Measurements from ENCODE around the gene ELFN1.

The ELFN1 gene

DNA sequence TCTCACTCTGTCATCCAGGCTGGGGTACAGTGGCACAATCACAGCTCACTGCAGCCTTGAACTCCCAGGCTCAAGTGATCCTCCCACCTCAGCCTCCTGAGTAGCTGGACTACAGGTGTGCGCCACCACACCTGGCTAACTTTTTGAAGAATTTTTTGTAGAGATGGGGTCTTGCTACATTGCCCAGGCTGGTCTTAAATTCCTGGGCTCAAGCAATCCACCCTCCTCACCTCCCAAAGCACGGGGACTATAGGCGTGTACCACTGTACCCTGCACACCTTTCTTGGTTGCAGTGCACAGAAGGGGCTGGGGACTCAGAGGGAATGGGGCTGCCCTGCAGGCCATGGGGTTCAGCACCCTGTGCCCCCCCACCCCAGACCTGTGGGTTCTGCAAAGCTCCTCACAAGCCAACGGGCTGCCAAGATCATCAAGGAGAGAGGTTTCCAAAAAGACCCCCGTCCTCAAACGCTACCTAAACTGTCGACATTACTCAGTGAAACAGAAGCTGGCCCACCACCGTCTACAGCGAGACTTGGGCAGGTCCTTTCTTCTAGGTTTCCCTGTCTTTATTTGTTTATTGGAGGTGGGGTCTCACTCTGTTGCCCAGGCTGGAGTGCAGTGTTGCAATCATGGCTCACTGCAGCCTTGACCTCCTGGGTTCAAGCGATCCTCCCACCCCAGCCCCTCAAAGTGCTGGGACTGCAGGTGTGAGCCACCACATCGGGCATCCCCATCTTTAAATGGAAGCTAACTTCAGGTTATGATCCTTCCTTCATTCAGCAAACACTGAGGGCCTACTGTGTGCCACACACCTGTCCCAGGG, 26.6 kb upstream of the ELFN1 start:
- DNase-seq, result no peak

DNA sequence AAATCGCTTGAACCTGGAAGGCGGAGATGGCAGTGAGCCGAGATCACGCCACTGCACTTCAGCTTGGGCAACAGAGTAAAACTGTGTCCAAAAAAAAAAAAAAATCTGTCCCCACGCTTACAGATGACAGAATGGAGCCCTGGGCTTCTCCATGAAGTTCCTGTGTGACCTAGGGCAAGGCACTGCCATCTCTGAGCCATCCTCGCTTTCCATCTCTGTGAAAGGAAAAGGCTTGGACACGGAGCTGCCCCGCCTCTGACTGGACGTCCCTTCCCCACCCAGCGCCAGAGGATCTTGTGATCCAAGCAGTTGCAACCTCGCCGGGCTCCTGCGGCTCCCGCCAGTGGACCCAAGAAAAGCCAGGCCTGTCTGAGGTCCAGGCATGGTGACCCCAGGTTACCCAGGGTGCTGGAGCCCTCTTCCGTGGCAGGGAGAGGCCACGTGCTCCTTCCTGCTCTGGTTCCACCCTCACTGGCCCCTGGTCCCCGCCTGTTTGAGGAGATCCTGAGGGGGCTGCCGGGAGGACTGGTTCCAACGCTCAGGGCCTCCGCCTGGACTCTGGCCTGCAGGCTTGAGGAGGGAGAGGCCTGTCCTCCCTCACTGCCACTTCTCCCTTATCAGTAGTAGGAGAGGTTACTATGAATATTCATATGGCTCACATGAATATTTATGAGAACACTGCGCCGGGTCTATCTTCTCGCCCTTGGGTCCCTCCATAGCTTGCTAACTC, 25.6 kb upstream of the ELFN1 start:
- no peak for DNase-seq

DNA sequence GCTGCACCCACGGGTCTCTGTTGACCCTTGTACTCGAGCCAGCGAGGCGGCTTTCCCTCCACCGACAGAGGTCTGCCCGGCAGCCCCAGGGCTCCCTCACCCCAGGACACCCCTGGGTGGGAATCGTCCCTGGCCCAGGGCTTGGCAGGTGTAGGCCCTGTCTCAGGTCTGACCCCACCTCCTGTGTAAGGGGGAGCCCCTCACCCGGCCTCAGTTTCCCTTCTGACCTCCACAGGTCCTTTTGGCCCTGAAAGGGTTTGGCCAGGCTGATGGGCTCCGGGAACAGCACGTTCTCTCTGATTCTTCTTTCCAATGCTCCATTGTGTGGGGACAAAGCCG, 25.0 kb upstream of the ELFN1 start:
- no peak for DNase-seq

DNA sequence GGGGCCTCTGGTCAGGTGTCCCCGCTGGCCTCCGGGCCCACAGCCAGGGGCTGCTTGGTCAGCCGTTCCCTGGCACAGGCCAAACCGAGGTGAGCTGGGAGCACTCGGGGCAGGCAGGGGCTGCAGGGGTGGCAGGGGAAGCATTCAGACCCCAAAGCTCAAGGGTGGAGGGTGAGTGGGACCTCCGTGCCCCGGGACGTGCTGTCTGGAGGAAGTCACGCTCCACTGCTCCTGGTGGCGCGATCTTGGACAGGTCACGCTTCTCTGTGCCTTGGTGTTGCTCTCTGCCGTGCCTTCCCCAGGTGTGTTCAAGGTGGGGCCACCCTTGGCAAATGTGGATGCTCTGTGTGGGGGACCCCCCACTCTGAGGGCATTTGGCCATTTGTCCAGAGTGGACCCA, 24.6 kb upstream of the ELFN1 start:
- no peak for DNase-seq

DNA sequence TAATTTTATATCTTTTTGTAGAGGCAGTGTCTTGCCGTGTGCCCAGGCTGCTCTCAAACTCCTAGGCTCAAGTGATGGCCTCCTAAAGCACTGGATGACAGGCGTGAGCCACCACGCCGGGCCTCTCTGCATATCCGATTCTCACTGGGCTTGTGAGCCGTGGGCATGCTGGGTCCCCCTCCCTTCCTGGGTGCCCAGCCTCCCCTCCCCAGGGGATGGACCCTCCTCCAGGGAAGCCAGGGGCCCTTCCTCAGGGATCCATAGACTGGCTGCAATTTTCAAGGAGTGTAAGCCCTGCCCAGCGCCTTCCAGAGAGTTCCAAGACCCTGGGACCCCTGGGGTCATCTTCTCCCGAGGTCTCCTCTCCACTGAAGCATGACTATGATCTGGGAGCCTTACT, 23.7 kb upstream of the ELFN1 start:
- DNase-seq, result no peak

DNA sequence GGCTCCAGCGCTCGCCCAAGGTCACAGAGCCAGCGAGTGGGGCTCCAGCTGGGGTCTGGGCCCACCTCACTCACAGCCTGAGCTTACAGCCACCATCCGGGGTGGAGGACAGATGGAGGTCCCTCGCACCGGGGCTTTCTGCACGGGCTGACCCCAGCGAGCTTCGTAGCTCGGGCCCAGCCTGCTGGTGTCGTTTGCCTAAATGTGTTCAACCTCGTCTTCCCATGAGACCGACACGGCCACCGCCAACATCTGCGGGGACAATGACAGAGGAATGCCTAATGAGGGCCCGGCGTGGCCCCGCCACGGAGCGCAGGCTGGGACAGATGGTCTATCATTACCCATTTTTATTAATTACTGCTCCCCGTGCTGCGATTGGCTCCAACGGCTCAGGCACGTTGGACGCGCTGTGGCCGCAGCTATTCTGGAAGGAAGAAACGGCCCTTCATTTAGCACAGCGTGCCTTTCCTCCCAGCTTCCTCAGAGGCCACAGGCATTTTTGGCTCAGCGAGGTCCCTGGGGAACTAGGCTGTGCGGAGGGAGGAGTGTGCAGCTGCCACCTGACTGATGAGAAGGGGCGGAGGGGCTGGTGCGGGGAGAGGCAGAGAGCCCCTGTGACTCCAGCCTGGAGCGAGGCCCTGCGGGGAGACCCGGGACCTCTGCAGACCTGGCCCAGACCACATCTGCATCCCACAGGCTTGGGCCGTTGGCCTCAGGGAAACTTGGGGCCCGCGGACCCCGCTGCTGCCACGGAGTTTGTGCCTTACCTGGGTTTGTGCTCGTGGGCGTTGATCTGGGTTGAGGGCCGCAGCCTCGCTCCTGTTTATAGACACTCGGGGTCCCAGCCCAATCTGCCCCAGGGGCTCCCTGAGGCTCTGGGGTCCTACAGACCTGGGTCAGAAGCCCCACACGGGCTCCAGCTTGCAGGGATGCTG, 22.9 kb upstream of the ELFN1 start:
- DNase-seq, result no peak

DNA sequence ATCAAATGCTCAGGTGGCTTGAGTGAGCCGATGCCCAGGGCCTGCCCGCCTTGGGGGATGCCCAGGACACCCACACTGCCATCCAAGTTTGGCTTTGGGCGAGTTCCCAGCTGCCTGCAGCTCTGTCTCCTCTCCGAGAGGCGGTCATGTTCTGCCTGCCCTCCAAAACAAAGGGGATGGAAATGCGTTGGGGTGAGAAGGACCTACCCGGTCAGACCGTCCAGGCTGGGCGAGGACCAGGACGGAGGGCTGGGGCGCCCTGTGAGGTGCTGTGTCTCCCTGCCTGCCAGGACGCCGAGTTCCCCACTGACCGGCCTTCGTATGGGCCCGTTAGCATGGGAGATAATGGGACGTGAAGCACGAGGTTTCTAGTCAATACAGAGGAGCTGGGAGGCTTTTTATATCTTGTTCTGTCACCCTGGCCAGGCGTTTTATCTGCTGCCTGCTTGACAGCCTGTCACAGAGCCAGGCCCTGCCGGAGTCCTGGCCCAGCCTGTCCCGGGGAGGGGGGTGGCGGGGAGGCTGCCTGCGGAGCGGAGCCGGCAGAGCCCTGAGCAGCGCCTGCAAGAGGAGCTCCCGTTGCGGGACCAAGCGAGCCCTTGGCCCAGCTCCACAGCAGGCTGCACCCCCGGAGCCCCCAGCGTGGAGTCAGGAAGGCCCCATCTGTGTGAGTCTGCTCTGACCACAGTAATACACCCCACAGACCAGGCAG, 22.0 kb upstream of the ELFN1 start:
- no peak for DNase-seq

DNA sequence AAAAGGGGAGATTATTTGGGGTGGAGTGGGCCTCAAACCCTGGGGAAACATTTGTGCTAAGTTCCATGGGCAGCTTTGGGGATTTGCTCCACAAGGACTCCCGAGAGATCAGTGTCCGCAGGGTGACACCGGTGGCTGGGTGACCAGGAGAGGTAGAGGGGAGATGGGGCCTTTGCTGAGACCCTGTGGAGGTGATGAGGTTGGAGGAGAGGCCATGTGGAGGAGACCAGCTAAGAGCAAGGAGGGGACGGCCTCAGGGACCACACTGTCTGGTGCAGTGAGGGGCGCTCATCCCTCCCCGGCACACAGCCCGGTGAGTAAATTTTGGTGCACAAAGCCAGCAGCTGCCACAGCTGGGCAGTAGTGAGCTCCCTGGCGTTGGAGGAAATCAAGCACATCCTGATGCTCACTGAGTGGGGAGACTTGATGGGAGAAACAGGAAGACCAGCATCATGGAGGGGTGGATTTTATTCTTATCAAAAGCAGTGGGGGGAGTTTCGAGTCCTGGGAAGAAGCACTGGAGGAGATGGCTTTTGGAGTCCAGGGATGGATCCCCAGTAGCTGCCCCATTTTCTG, 20.2 kb upstream of the ELFN1 start:
- DNase-seq, result no peak

DNA sequence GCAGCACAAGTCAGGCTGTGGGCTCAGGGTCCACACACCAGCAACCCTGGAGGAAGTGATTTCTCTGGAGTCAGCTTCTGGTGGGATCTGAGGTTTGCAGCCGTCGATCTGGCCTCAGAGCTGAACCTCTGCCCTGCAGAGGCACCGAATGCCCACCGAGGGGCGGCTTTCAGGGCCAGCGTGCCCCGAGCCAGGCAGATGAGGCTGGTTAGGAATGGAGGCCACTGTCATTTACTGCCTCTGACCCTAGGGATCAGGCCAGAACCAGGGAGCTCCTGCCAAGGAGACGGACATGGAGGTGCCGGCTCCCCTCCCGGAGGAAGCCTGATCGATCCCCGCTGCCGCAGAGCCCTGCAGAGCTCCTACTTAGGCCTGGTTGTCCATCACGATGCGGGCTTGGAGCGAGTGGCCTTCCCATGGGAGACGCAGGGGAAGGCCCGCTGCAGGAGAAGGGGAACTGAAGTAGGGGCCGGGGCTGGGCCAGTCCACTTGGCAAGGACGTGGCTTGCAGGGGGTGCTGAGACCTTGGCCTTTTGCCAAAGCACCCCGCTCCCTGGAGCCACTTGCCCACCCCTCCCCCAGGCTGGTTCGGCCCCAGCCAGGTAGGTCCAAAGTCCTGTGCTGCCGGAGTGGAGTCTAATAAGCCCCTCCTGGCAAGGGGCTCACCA, 19.6 kb upstream of the ELFN1 start:
- DNase-seq, result no peak

DNA sequence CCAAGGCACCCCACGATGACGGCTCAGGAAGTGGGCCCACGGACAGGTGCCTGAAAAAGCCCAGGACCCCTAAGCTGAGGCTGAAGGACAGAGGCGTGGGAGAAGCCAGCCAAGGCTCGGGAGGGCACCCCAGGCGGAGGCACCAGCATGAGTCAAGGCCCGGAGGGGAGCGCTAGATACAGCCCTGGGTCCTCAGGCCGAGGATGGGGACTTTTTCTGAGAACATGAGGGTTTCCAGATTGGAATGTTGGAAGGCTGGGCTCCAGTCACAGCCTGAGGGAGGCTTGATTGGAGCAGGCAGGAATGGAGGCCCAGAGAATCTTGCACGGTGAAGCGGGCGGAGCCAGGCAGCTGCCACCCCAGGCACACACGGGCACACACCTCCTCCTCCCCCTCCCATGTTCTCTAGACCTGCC, 19.0 kb upstream of the ELFN1 start:
- DNase-seq, result no peak

DNA sequence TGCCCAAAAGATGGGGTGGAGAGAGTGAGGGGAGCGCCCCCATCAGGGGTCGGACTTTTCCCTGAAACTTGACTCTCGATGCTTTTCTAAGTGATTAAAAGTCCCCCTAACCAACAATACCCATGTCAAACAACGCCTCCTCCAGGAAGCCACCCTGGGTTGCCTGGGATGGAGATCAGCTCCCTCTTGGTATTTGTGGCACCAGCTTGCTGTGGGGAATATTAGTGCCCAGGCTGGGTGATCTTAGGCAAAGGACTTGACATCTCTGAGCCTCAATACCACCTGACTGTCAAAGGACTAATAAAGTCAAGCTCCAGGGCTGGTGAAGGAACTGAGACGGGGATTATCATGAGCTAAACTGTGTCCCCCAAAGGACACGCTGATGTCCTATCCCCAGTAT, 18.2 kb upstream of the ELFN1 start:
- DNase-seq, result no peak

DNA sequence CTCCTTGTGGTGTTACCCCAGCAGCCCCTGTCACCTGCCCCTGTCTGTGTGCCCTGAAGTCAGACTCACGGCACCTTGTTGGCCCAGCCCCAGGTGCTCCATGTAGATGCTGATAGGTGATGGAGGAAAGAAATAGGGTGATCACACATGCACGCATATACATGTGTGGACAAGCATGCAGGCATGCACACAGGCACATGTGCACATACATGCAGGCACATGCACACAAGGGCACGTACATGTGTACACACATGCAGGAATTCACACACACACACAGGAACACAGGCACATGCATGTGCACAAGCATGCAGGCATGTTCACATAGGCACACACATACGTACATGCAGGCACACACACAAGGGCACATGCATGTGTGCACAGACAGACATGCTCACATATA, 16.6 kb upstream of the ELFN1 start:
- no peak for DNase-seq

DNA sequence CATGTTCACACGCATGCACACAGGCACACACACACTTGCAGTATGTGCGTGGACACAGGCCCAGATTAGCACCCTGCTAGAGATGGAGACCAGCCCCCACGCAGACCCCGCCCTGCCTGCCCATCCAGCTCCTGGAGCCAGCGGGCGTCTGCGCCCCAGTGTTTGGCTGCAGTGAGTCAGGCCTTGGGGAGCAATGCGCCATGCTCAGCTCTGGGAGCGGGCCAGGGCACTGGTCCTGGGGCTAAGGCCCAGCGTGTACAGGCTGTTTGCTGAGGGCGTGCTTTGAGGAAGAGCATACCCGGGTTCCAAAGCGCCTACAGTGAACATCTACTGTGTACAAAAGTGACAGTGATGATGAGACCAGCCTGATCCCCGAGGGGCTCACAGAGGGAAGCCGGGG, 16.0 kb upstream of the ELFN1 start:
- DNase-seq, result no peak

DNA sequence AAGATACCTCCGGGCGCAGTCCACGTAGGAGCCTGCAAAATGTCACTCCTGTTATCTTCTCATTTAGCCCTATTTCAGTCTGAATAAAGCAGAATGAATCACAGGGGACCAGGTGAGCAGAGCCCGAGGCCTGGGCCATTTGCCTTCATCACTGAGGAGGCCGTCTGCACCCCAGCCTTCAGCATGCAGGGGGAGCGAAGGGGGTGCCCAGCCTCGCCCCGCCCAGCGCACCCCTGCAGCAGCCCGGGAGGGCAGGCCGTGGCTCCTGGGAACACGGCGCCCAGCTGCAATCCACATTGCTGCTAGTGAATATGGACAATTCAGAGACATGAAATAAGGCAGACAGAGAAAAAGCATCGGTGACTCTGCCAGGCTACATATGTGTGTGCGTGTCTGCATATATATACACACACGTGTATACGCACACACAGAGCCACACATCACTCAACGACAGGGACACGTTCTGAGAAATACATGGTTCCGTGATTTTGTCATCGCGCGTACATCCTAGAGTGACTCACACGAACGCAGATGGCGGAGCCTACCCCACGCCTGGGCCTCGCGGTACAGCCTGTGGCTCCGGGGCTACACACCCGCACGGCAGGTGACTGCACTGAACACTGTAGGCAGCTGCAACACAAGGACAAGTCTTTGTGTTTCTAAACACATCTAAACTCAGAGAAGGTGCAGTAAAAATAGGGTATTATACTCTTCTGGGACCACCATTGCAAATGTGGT, 15.2 kb upstream of the ELFN1 start:
- no peak for DNase-seq

DNA sequence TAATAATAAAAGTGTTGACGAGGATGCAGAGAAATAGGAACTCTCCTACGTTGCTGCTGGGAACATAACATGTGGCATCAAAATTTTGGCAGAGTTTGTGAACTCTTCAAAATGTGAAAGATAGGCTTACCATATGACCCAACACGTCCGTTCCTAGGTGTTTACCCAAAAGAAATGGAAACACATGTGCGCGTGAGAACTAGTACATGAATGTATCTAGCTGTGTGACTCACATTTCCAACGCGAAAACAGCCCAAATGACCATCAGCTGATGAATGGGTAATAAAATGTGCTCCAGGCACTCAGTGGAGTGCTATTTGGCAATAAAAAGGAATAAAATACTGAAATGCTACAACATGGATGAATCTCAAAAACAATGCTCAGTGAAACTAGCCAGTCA, 10.4 kb upstream of the ELFN1 start:
- no peak for DNase-seq

DNA sequence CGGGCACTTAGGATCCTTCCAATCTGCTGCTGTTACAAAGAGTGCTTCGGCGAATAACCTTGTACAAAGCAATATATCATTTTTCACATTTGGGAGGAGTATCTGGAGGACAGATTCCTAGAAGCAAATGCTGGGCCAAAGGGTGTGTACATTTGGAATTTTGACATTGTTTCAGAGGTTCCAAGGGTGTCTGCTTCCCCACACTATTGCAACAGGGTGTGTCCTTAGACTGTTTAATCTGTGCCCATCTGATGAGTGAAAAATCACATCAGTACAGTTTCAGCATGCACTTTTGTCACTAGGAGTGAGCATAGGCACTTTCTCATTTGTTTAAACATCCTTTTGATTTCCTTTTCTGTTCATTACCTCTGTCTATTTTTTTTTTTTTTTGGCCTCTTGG, 8.6 kb upstream of the ELFN1 start:
- DNase-seq, result no peak

DNA sequence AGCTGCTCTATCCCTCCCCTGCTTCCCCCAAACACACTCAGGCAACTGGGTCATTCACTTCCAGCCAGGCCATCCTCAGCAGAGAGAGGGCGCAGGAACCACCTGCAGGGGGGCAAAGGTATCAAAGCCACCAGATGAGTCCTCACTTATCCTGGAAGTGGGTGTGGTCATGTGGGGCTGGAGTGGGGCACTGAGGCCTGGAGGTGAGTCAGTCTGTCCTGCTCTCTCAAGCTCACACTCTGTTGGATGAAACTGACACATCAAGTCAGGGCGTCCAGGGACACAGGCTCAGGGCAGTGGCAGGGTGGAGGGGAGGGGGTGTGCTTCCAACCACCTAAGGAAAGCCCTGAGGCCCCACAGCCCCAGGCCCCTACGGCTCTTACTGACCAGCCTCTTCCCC, 8.0 kb upstream of the ELFN1 start:
- no peak for DNase-seq

DNA sequence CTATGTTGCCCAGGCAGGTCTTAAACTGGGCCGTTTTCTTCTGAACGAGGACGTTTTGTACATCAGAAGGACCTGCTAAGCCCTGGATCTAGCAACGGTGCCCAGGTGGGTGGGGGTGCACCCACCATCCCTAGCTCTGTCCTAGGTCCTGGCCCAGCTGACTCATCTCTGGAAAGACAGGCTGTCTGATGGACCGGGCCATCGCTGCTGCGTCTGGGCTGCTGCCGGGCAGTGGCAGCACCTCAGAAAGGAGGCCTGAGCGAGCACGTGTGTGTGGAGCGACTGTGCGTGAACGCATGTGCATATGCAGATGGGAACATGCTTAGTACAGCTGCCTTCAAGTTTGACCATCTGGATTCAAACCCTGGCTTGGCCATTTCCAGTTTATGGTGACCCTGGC, 7.3 kb upstream of the ELFN1 start:
- no peak for DNase-seq

DNA sequence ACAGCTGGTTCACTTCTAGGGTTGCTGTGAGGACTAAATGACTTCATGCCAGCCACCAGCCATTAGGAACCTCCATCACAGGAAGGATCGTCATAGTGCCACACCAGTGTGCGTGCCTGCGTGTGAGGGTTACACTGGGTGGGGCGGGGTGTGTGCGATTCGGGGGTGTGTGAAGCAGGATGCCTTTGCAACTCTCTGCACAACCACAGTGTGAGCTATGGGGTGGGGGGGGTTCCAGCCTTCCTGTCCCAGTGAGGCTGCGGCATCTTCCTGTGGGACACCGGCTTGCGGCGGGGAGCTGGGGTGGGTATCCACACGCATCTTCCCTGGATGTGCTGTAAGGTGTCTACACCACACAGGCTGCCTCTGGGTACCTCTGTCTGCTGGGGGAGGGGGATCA, 6.9 kb upstream of the ELFN1 start:
- no peak for DNase-seq

DNA sequence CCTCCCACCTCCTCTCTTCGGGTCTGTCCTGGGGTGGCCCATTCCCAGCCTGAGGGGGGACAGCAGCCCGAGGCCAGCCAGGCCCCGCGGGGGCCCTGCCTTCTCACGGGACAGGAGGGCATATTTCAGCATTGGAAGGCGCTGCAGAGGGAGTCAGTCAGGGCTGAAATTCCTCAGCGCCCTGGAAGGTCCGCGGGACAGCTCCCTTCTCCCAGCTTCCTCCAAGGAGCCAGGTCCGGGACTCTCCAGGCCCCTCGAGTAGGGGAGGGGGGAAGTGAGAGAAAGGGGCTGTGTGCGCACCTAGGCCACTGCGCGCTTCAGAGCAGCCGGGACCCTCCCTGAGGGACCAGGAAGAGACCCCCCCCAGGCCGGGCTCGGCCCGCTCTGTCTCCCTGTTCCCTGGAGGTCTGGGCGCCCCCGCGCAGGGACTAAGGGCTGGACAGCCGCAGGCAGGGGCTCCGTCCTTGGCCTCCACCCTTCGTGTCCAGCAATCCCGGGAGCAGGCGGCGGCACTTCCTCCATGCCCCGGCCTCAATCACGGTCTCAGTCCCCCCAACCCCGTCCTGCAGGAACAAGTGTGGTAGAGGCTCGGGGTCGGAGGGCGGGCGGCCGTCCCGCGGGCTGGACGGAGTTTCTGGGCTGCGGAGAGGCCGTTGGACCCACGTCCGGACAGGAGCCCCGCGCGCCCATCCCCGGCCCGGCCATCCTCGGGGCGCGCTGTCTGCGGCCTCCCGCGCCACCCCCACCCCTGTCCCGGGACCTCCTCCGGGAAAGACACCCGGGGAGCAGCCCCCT, 6.0 kb upstream of the ELFN1 start:
- no peak for DNase-seq
